H4 (cell line): ENCODE results near the gene DIRAS1. TPM values are rescaled to one million over a fixed set of nuclear protein-coding genes. Genes with fewer than 3 reads are reported as not detected.
"Not testable (repeated sequence)": the region's sequence is repeated elsewhere in the genome, so short reads cannot be mapped to it uniquely, and the experiment has no call there.

Source experiments
- DNase-seq: peaks from one replicate; pipeline ENCODE4 v3.0.0-alpha.2; 2015; ENCODE audit warnings: low spot score
- total RNA-seq: library from RNA; depleted of rRNA; stranded (reverse); fragments of >200 nt; shearing (Covaris generic); gene quantifications from 2 replicates; pipeline ENCODE4 v1.2.3, GENCODE V29; 2014

Gene DIRAS1
- total RNA-seq, 1 experiment from 2014 or later = 1.3 TPM

DNA sequence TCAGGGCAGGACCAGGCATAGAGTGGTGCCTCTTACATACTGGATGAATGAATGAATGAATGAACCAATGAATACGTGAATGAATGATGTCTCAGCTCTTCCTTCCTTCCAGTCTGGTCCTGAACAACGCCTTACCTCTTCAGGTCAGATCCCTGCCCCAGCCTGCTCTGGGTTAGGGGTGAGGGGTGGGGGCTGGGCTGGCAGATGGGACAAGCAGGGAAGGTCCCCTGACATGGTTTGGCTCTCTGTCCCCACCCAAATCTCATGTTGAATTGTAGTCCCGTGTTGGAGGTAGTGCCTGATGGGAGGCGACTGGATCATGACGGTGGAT lies 9.3 kb downstream of the DIRAS1 start:
- DNase-seq = no peak

- peak; percentile 43 for DNase-seq
Measured at GRCh38 chr19:2711172-2711874, 9.8 kb downstream of the DIRAS1 start.

GRCh38 chr19:2706251-2706650 lies 14.9 kb downstream of the DIRAS1 start:
- DNase-seq = no peak

- DNase-seq = no peak
Measured at GRCh38 chr19:2703691-2704216, 17.4 kb downstream of the DIRAS1 start.

- no peak for DNase-seq
Measured at GRCh38 chr19:2703077-2703437, 18.1 kb downstream of the DIRAS1 start.

GRCh38 chr19:2702170-2703076 lies 18.7 kb downstream of the DIRAS1 start, which contains the start of gene GNG7:
Gene GNG7, minus strand, starts transcription at chr19:2702694. Its CDS starts 182,006 bp downstream, at chr19:2520688.
- DNase-seq = peak; percentile 74

DNA sequence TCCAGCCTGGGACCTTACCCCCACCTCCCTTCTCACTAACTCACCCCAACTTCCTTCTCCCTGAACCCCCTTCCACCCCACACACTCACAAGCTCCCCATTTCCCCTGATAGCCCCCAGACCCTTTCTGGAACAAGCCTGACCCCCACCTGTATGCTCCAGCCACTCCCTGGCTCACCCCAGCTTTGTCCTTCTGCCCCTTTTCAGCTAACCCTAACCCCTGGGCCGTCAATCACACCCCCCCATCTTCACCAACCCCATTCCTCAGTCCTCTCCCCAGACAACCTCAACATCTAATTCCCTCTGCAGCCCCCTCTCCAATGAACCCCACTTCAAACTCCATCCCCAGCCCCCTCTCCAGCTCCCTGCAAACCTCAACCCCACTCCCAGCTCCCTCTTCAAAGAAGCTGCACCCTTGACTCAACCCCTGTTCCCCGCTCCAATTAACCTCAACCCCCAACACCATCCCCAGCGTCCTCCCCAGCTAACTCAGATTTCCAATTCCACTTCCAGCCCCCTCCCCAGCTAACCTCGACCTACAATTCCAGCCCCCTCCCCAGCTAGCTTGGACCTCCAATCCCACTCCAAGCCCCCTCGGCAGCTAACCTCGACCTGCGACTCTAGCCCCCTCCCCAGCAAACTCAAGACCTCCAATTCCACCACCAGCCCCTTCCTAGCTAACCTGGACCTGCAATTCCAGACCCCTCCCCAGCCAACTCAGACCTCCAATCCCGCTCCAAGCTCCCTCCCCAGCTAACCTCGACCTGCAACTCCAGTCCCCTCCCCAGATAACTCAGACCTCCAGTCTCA lies 19.6 kb downstream of the DIRAS1 start:
- no peak for DNase-seq

GRCh38 chr19:2700660-2701360 lies 20.4 kb downstream of the DIRAS1 start:
- no peak for DNase-seq

DNA sequence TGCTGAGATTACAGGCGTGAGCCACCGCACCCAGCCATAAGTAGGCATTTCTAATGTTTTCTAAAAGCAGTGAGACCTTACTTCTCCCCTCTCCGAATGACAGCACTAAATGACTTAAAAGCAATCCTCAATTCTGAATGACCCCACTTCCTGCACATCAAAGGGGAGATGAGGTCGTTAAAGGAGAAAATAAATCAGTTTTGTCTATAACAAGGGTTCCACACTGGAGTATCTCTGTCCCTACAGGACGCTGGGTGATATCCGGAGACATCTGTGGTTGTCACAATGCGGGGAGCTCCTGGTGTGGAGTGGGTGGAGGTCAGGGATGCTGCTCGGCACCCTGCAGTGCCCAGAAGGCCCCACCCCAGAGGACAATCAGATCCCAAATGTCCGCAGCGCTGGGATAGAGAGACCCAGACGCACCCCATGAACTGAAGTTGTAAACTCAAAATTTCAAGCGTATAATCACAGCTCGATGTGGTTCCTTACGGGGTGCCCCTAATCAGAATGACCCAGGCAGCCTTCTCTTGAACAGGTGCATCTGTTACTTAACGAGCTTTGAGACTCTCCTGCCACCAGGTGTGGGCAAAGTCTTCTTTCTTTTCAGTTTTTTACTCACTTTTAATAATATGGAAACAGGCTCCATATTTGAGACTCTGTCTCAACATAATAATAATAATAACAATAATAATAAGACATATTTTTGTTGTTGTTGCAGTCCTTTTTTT lies 21.6 kb downstream of the DIRAS1 start:
- no peak for DNase-seq

GRCh38 chr19:2694196-2694595 lies 27.0 kb downstream of the DIRAS1 start:
- DNase-seq = no peak

- DNase-seq = no peak
Measured at GRCh38 chr19:2693492-2694160, 27.5 kb downstream of the DIRAS1 start.

- DNase-seq = no peak
Measured at GRCh38 chr19:2691951-2692350, 29.2 kb downstream of the DIRAS1 start.

- DNase-seq = no peak
Measured at GRCh38 chr19:2690856-2691255, 30.3 kb downstream of the DIRAS1 start.

- no peak for DNase-seq
Measured at GRCh38 chr19:2686360-2686759, 34.8 kb downstream of the DIRAS1 start.

DNA sequence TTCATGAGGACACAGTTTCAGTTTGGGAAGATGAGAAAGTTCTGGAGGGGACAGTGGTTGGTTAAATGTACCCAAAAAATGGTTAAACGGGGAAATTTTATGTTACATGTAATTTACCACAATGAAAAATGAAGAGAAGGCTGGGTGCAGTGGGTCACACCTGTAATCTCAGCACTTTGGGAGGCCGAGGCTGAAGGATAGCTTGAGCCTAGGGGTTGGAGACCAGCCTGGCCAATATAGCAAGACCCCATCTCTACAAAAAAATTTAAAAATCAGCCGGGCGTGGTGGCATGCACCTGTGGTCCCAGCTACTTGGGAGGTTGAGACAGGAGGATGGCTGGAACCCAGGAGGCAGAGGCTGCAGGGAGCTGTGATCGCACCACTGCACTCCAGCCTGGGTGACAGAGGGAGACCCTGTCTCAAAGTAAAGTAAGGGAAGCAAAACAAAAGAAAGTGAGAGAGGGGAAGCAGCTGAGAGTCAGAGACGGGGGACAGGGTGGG lies 35.9 kb downstream of the DIRAS1 start:
- DNase-seq = no peak

DNA sequence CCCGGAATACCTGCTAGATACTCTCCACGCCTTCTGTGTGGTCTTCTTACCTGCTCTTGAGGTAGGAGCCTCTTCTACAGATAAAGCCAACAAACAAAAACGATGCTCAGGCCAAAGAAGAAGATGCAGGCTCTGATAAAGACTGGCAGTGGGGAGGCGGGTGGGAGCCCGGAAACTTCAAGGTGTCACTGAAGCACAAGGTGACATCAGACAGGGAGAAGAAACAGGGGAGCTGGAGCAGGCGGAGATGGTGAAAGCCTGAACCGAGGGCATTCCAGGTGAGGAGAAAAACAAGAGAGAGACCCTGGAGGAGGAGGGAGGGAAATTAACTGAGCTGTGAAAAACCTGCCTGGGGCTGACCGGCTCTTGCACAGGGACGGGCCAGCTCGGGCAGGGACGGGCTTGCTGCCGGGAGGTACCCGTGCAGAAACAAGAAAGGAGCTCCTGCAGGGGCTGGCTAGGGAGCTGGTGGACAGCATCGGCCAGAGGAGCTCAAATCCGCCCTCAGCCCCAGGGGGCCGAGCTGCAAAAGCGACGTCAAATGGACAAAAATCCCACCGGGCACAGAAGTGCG lies 37.7 kb downstream of the DIRAS1 start:
- DNase-seq = no peak

- no peak for DNase-seq
Measured at GRCh38 chr19:2680808-2681207, 40.4 kb downstream of the DIRAS1 start.

- DNase-seq = no peak
Measured at GRCh38 chr19:2679439-2679838, 41.7 kb downstream of the DIRAS1 start.

DNA sequence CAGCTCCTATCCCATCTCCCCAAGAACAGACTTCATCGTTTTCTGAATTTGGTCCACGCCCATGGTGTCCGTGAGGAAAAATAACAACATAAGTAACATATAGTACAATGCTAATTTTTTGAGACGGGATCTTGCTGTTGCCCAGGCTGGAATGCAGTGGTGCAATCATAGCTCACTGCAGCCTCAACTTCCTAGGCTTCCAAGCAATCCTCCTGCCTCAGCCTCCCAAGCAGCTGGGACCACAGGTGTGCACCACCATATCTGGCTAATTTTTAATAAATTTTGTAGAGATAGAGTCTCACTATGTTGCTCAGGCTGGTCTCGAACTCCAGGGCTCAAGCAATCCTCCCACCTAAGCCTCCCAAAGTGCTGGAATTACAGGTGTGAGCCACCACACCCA lies 42.2 kb downstream of the DIRAS1 start:
- DNase-seq = not testable (repeated sequence)
